Stimulated activated CD4-positive, alpha-beta T cell treated with anti-CD3 and anti-CD28 coated beads, Interleukin-12 subunit alpha, Interleukin-12 subunit beta, amount 100 ng/mL, for 4 hours (primary cell): Measurements from ENCODE around the gene PRAMEF2.
"Not testable (repeated sequence)": the region's sequence is repeated elsewhere in the genome, so short reads cannot be mapped to it uniquely, and the experiment has no call there.

Experiments used
- DNase-seq: peaks from one replicate; pipeline ENCODE4 v3.0.0-alpha.2; 2020

PRAMEF2 gene, protein sequence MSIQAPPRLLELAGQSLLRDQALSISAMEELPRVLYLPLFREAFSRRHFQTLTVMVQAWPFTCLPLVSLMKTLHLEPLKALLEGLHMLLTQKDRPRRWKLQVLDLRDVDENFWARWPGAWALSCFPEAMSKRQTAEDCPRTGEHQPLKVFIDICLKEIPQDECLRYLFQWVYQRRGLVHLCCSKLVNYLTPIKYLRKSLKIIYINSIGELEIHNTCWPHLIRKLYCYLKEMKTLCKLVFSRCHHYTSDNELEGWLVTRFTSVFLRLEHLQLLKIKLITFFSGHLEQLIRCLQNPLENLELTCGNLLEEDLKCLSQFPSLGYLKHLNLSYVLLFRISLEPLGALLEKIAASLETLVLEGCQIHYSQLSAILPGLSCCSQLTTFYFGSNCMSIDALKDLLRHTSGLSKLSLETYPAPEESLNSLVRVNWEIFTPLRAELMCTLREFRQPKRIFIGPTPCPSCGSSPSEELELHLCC

DNA sequence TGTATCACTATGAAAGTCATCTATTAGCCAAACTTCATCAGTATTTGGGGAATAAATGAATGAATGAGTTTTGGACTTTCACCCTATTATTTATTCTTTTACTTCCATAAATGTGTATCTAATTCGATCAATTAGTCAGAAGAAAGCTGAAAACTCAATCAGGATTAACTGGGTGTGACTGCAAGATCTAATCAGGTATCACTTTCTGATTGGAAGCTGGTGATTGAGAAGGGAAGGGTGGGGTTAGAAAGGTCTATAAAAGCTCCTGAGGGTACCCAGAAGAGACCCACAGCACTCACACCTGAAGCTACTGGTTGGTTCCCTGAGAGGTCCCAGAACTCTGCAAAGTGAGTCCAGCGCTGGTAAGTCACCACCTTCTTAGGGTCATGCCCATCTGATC, at the start of gene PRAMEF2:
Gene PRAMEF2 (plus strand): TSS at position 301 of the 400 bp plus-strand sequence. CDS start 1,924 bp downstream, outside the sequence.
- DNase-seq, result not testable (repeated sequence)

DNA sequence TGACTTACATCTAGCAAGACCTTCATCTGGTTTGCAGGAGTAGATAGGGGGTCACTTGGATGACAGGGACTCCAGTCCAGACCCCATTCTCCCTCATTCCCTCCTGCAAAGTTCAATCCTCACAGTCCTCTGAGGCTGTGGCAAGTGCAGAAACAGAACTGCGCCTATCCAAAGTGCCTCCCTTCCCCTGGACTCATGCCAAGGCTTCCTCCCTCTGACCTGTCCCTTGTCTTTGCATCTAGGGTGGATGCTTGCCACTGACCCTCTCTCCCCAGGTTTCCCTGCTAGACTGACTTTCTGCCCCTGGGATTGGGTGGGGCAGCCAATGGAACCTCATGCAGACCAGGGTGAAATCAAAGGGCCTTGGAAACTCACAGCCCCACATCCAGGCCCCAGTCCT, 47.0 kb upstream of the PRAMEF2 start:
- no peak for DNase-seq

DNA sequence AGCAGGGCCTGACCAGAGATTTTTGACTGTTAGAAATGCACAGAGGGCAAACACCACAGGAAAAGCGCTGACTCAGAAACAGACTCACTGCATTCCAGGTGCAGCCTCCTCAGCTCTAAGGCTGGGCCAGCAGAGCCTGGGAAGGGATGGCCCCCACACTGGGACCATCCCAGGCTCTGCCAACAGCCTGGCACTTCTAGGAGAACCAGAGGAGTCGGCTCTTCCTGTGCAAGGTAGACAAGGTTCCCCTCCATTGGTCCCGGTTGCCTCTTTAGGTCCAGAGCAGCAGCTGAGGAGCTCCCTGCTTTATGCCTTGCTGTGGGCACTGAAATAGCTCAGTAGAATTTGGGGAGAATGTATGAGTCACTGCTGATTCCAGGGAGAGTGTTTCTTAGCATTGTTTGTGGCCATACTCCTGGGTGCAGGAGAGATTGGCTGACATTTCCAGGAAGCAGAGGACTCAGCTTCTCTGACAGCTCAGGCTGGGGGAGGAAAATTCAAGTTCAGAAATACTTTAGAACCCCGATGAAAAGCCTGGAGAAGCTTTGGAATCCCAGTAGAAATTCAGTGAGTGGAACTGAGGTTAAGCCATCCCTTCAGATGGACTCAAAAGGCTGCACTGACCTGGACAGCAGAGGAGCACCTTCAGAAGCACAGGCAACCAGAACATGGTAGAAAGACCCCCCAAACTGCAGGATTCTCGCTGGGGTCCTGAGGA, 46.0 kb upstream of the PRAMEF2 start:
- no peak for DNase-seq

DNA sequence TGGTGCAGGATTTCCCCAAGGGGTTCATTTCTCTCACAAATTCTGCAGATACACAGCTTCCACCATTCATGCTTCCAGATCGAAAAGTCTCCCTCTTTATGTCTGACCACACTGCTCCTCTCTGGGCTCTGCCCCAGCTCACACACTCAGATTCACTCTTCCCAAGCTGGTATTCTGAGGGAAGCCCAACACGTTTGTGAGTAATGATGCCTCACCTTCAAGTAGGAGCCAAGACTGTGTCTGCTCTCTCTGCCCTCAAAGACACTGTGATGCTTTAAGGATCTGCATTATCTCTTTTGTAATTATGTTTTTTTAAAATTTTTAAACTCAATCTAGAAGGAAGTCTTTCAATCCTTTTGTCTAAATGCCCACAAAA, 45.5 kb upstream of the PRAMEF2 start:
- no peak for DNase-seq

DNA sequence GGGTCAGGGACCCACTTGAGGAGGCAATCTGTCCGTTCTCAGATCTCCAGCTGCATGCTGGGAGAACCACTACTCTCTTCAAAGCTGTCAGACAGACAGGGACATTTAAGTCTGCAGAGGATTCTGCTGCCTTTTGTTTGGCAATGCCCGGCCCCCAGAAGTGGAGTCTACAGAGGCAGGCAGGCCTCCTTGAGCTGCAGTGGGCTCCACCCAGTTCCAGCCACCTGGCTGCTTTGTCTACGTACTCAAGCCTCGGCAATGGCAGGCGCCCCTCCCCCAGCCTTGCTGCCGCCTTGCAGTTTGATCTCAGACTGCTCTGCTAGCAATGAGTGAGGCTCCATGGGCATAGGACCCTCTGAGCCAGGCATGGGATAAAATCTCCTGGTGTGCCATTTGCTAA, 37.8 kb upstream of the PRAMEF2 start:
- DNase-seq, result not testable (repeated sequence)

DNA sequence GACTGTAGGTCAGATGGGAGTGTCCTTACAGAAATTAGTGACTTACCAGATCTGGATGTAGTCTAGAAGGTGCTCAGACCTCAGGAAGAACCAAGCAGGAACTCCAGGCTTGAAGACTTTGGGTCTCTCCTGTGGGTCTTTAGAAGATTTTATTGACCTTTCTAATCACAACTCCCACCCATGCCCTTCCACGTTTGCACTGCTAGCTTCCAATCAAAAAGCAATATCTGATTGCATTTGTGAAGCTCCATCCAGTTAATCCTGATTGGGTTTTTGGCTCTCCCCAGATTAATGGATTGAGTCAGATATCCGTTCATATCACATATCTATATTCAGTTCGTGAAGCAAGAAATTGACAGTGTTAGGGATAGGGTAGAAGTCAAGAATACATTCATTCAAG, 25.6 kb upstream of the PRAMEF2 start, which contains the start of gene PRAMEF11:
Gene PRAMEF11 (minus strand): TSS at position 101 of the 400 bp plus-strand sequence. CDS start 2,621 bp downstream, outside the sequence.
- DNase-seq, result not testable (repeated sequence)

DNA sequence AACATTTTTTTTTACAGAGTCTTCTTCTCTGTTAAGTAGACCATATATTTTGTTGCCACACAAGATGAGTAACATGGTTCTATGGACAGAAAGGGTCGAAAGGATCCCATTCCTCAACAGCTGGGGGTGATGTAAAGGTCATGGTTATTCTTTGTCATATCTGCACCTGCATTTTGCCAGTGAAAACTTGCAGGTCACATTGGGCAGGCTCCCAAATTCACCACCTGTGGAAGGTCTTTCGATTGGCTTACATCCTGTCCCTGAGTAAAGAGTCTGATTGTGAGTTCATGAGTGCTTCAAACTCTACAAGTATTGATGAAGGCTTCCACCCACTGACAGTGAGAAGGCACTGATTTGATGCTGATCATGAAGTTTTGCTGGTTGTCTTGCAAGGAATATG, 23.6 kb upstream of the PRAMEF2 start:
- DNase-seq, result not testable (repeated sequence)

DNA sequence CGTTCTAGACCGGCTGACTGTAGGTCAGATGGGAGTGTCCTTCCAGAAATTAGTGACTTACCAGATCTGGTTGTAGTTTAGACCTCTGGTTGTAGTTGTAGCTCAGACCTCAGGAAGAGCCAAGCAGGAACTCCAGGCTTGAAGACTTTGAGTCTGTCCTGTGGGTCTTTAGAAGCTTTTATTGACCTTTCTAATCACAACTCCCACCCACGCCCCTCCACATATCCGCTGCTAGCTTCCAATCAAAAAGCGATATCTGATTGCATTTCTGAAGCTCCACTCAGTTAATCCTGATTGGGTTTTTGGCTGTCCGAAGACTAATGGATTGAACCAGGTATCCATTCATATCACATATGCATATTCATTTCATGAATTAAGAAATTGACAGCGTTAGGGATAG, 8.3 kb upstream of the PRAMEF2 start, which contains the start of gene HNRNPCL1:
Gene HNRNPCL1 (minus strand): TSS at position 101 of the 400 bp plus-strand sequence. CDS start 431 bp downstream, outside the sequence.
- not testable (repeated sequence) for DNase-seq

DNA sequence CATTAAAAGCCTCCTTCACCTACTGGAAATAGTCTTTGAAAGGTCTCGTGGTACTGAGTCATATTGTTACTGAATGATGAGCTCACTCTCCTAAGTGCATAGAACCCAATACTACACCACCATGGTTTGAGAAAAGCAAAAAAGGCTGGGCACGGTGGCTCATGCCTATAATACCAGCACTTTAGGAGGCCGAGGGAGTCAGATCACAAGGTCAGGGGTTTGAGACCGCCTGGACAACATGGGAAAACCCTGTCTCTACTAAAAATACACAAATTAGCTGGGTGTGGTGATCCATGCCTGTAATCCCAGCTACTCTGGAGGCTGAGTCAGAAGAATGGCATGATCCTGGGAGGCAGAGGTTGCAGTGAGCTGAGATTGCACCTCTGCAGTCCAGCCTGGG, 5.1 kb upstream of the PRAMEF2 start:
- no peak for DNase-seq

DNA sequence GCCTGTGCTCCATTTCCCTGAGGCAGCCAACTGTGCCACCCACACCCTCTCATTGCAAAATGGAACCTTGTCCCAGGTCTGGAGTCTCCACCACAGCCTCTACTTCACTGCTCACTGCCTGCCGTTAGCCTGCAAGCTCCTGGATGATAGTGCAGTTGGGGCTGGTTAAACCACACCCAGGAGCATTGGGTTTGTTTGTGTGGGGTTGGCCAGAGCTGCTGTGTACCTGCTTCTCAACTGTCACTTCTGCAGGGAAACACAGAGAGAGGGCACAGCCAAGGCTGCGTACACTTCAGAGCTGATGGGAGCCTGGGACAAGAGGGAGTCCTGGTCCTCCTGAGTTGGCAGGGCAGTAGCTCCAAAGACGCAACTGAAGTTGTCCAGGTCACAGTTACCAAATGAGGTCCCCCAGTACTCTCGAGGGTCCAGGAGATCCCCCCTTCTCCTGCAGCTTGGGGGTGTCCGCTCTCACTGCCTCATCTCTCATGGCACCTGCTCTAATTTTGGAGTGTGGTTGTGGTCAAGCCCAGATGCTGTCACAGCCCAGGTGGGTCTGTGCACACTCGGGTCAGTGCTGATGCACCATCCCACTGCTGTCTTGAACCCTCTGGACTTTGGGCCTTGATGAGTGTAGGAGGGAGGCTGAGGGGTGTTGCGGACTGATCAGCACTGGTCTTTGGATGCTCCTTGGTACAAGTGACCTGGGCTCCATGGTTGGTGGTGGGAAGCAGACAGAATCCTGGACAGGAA, 6.4 kb downstream of the PRAMEF2 start:
- DNase-seq, result not testable (repeated sequence)

DNA sequence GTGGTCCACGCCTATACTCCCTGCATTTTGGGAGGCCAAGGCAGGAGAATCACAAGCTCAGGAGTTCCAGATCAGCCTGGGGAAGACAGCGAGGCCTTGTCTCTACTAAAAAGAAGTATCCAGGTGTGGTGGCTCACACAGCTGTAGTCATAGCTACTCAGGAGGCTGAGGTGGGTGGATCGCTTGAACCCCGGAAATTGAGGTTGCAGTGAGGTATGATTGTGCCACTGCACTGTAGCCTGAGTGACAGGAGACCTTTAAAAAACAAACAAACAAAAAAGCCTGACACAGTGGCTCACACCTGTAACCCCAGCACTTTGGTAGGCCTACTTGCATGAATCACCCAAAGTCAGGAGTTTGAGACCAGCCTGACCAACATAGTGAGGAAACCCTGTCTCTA, 21.6 kb downstream of the PRAMEF2 start:
- DNase-seq, result not testable (repeated sequence)

DNA sequence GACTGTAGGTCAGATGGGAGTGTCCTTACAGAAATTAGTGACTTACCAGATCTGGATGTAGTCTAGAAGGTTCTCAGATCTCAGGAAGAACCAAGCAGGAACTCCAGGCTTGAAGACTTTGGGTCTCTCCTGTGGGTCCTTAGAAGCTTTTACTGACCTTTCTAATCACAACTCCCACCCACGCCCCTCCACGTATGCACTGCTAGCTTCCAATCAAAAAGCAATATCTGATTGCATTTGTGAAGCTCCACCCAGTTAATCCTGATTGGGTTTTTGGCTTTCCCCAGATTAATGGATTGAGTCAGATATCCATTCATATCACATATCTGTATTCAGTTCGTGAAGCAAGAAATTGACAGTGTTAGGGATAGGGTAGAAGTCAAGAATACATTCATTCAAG, 29.2 kb downstream of the PRAMEF2 start, which contains the start of gene PRAMEF4:
Gene PRAMEF4 (minus strand): TSS at position 101 of the 400 bp plus-strand sequence. CDS start 2,807 bp downstream, outside the sequence.
- DNase-seq, result not testable (repeated sequence)

DNA sequence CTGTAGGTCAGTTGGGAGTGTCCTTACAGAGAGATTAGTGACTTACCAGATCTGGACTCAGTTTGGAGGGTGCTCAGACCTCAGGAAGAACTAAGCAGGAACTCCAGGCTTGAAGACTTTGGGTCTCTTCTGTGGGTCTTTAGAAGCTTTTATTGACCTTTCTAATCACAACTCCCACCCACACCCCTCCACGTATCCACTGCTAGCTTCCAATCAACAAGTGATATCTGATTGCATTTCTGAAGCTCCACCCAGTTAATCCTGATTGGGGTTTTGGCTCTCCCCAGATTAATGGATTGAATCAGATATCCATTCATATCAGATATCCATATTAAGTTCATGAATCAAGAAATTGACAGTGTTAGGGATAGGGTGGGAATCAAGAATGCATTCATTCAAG, 41.3 kb downstream of the PRAMEF2 start, which contains the start of gene PRAMEF10:
Gene PRAMEF10 (minus strand): TSS at position 101 of the 400 bp plus-strand sequence. CDS start 2,423 bp downstream, outside the sequence.
- not testable (repeated sequence) for DNase-seq

DNA sequence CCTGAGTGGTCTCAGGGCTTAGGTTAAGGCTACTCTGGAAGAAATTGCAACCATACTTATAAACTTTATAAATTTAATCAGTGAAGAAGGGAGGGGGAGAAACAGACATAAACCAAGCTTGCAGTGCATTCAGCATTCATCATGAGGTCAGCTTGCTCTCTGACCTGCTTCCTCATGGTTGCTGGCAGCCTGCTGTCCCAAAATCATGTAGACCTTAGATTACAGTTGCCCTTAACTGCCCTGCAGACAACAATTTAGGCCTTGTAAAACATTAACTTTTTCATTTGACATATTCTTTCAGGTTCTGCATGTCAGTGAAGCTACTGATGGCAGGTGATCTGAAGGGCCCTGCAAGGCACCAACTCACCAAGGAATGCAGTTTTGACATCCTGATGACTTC, 42.3 kb downstream of the PRAMEF2 start:
- not testable (repeated sequence) for DNase-seq

DNA sequence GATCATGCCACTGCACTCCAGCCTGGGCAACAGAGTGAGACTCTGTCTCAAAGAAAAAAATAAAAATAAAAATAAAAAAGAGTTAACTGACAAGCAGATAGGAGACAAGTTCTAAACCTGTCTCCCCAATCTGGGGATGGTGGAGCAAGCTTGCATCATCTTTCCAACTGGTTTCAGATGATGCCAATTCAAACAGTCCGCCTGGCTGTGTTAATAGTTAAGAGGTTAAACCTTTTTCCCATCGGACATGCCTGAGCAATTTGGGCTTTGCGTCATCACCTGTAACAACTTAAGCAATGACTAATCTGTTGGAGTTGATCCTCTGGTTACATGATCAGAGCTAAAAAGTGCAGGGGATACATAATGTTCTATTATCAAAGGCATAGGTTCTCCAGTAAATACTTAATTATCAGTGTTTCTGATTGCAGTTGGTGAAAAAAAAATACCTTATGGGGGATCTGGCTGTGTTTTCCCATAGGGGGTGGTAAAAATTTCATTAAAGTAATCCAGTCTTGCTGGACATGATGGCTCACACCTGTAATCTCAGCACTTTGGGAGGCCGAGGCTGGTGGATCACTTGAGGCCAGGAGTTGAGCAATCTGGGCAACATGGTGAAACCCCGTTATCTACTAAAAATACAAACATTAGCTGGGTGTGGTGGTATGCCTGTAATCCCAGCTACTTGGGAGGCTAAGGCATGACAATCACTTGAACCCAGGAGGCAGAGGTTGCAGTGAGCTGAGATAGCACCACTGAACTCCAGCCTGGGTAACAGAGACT, 47.1 kb downstream of the PRAMEF2 start:
- not testable (repeated sequence) for DNase-seq
